Measurements from ENCODE around the gene ZNF267.
"Not testable (repeated sequence)": the region's sequence is repeated elsewhere in the genome, so short reads cannot be mapped to it uniquely, and the experiment has no call there.

ZNF267 gene

DNA sequence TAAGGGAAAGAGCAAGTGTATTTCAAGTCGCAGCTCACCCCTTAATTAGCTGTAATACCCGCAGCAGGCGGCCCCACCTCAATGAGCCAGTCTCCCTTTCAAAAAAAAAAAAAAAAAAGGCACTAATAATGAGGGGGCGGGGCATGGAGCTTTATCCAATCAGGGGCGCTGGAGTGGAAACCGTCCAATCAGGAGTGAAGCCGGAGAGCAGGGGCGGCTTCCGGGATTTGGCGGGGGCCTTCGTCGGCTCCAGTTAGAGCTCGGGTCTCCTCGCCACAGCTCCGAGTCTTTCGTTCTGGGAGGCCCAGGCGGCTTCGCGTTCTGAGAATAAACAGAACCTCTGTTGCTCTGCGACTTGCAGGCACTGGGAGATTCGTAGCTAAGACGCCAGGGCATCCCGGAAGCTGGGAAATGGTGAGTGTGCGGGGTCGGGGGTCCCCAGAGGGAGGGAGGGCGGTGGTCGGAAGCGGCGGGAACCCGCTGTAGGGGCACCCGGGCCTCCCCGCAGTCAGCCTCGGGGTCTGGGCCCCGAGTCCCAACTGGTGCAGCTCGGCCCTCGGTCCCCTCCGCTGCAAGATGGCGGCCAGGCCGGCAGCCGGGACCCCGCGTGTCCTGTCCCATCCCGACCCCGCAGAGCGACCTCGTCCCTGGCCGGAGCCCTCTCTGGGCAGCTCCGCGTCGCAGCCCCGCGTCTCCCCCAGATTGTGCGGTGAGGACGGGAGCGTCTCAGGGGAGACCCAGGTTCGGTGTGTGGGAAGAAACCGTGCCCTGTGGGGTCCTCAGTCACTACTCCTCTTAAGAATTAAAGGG, at the start of gene ZNF267:
Gene ZNF267 (plus strand): TSS at position 252 of the 810 bp plus-strand sequence. CDS start 160 bp downstream, at position 412.
- peak; percentile 93 to 94 for DNase-seq

DNA sequence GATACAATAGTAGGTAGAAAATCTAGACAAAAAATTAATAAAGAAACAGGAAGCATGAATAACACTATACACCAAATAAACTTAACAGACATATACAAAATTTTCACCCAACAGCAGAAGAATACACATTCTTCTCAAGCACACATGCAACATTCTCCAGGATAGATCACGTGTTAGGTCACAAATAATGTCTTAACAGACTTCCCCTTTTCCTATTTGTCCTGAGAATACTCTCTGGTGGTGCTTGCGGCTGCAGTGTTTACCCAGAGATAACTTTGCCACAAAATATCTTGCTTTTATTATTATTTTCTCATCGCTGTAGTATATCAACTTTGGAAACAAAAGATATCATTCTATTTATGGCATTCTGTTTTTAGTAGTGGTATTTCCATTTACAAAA, 40.6 kb upstream of the ZNF267 start:
- no peak for DNase-seq

DNA sequence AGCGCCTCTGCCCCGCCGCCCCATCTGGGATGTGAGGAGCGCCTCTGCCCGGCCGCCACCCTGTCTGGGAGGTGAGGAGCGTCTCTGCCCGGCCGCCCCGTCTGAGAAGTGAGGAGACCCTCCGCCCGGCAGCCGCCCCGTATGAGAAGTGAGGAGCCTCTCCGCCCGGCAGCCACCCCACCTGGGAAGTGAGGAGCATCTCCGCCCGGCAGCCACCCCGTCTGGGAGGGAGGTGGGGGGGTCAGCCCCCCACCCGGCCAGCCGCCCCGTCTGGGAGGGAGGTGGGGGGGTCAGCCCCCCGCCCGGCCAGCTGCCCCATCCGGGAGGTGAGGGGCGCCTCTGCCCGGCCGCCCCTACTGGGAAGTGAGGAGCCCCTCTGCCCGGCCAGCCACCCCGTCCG, 37.2 kb upstream of the ZNF267 start:
- DNase-seq, result not testable (repeated sequence)

DNA sequence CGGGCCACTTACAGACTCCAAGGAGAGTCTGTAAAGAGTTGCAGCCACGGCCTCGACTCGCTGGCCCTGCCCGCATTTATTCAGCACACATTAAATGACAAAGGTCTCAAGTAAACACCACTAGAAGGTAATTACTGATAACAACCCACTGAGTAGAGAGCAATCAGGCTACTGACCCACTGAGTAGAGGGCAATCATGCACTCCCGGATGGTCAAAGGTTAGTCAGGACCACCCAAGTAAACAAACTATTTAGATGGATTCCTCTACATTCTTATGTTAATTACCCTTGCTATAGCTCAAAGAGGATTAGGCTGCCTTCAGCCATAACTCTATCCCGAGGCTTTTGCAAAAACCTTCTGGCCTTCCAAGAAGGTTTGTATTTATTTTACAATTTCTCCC, 30.7 kb upstream of the ZNF267 start:
- no peak for DNase-seq

DNA sequence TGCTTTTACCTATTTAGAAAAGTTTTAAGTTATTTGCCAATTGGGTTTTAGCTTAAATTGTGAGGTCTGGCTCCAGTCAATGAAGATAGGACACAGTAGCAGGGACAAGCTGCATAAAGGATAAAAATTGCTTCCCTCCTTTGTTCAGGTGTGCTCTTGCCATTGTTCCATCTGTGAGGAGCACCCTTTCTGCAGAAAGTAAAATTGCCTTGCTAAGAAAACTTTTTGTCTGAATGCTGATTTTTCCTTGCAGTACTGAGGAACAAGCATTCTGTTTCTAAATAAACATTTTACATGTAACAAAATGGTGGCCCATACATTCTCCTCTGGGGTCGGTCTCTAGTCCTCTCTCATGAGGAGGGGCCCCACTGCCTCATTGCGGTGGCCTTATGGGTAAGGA, 25.0 kb upstream of the ZNF267 start:
- DNase-seq, result not testable (repeated sequence)

DNA sequence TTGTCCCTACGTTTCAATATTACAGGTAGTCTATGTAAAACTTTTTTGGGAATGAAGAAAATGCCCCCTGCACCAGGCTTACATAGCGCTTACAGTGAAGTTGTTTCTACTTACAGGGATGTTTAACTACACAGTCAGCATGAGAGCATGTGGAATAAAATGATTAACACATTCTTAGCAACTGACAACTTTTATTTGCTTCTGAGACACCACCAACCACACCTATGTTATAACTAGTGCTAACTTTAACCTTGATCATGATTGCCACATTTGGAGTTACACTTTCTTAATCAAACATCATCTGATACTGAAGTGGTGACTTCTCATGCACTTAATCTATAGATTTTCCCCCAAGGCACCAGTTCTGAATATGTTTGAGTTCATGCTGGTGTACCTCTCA, 20.3 kb upstream of the ZNF267 start:
- DNase-seq, result no peak

DNA sequence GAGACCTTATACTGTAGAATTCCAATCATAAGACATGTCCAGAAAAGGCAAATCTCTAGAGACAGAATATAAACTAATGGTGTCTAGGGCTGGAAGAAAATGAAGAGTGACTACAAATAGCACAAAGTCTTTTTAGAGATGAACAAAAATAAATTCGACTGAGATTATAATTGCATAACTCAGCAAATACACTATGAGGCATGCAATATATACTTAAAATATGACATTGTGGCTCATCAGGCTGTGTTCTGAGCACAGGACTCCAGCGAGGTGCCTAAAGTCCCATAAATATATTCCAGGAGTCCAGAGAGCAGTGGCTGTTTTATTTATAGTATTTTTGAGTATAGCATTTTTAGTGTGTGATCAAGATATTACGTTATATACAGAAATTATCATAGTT, 13.1 kb upstream of the ZNF267 start:
- no peak for DNase-seq

DNA sequence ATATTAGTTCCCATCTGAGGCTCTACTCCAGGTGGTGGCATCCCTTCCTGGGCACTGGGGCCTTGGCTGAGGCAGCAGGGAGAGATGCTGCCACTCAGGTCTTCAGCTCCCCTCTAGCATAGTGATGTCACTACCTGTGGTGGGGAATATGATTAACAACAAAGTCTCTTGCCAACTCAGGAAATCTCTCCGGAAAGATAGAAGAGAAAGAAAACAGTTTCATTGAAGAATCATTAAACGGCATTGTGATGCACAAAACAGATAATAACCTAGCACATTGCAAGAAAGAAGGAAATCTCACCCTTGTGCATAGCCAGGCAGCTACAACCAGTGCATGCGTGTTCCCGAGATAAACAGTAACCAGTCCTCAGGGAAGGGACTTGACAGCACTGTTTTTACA, 12.2 kb upstream of the ZNF267 start:
- no peak for DNase-seq

DNA sequence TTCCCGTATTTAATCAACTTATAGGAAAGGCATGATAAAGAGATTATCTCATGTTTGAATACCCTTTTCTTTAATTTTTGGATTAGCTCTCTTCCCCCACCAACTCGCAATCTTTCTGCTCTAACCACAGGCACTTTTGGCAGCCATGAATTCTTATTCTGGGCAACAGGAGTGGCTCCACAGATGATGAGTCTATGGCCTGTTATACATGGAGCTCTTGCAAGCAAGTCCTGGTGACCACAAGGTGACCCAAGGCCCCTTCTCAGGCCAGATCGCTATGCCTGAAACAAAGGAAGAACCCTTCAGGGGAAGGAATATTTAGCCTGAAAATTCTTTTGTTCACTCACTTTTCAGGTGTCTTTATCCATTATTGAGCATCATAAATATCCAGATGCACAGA, 10.8 kb upstream of the ZNF267 start:
- no peak for DNase-seq

DNA sequence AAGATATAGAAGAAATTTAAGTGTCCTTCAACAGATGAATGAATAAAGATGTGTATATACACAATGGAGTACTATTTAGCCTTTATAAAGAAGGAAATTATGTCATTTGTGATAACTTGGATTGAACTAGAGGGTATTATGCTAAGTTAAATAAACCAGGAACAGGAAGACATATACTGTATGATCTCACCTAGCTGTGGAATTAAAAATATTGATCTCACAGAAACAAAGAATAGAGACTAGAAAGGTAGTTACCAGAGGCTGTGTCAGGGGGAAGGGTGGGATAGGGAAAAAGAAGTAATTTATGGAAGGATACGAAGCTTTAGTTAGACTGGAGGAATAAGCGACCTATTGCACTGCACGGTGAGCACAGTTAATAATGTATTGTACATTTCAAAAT, 5.4 kb upstream of the ZNF267 start:
- no peak for DNase-seq

DNA sequence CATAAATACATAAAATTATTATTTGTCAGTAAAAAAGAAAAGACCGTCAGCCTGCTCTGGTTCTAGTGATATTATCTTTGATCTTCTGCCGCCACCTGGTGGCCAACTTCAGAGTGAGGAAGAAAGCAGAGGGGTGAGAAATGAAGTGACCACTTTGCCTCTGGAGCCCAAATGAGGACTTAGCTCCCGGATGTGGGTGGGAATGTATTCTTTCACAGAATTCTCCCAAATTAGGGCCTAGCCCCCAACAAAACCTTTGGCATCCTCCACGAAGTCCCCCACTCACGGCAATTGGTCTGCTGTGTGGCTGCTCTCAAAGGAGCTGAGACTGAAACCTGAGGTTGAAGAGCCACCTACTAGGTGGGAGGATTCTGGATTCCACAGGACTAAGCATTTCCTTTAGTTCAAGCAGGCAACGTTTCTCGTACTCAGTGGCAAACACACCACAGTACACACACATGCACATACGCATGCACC, 4.9 kb upstream of the ZNF267 start:
- peak; percentile 88 to 93 for DNase-seq

DNA sequence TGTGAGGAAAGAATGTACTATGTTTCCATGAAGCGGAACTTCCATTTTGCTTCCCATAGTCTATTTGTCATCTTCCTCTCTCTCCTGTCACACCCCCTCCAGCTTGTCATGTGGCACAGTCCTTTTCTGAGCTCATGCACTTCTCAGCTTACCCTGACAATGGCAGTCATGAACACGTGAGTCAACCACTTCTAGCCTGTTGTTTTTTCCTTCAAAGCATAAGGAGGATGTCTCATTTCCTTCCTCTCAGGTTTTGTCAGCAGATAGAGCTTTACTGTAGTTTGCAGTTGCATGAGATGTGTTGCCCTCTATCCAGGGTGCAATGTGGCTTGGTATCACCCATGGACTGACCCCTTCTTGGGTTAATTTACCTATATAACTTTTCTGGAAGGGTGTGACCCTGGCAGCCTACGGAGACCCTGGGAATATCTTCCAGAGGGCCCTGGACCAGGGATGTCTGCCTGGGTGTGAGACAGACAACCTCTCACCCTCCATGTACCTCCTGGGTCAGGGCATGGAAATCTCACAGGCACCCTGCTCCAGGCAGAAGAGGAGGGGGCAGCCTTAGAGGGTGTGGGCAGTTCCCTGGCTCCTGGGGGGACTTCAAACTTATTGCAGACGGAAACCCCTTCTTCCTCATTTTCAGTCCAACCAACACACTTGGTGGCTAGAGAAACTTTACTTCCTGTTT, 4.0 kb upstream of the ZNF267 start:
- peak; percentile 66 to 72 for DNase-seq

DNA sequence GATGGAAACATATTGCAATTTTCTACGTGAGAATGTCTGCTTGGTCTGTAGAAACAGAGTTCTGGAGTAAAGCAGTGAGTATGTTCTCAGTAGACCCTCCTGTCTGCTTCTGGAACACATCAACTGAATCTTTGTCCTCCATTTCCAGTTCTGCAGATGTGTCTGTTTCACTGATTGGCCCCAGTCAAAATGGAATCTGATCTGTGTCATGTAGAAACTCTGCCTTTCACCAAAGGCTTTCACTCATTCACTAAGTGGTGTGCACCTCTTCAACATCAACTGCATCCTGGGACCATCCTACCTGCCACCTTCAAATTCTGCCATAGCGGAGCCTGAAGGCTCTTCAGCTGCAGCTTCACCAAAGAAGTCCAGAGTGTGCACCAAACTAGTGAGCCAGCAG, 2.8 kb upstream of the ZNF267 start:
- DNase-seq, result peak in 1 of 2 experiments; percentile 35

DNA sequence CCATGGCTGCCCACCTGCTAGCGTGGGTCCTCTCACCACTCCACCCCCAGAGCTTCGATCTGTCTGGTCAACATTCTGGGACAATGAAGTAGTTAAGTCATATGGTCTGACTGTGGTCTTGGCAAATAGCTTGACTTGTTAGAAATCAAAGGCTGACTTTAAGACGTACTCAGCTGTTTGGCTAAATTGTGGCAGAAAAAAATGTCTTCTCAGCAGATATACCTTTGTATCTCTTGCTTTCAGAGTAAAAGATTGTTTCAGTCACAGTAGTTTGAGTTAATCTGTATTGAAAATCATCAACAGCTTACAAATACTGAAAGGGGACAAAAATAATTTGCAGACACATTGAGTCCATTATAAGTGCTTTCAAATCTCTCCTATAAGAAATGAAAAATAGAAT, 2.1 kb upstream of the ZNF267 start:
- DNase-seq, result no peak

DNA sequence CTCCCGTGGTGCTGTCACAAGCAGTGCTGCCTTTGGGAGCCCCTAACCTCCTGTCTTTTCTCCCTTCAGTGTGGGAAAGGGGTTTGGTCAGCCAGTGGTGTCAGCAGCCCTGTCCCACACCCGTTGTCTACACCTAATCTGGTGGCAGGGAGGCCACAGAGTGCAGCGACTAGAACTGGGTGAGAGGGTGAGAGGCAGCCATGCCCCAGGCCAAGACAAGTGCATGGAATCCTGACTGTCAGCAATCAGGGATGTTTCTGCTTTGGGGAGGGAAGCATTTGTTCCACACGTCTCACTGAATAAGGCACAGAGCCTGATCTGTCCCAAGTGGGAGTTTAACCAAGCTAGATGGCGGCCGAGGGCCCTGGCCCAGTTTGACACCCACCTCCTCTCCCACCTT, 1.4 kb upstream of the ZNF267 start:
- DNase-seq, result no peak

DNA sequence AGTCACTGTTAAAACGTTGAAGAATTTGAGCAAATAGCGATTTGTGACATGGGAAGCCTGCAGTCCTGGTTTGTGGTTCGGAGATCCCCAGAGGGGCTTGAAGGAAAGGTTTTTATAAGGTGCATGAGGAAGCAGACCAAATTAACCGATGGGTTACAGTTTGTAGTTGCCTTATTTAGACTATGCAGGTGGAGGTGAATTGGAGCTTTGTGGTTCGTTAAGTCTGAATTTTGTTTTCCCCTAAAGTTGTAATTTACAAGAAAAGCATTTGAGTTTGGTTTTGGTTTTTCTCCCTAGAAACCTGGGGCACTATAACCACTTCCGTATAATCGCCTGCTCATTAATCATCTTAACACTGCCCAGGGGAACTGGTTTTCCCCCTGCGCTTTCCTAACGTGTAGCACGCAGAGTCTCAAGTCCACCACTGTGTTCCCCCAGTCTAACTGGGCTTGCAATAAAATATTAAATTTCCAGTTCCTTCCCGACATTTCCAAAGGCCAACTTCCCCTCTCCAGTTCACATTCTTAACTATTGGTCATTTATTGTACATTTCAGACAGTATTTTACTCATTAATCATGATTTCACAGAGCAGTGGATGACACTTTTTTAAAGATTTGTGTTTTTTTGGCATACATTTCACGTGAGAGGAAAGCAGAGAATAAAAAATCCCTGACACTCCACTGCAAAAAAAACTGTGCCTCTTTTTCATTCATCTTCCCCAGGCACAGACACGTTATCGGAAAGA, 932 bp downstream of the ZNF267 start:
- peak in 1 of 2 experiments; percentile 51 for DNase-seq

DNA sequence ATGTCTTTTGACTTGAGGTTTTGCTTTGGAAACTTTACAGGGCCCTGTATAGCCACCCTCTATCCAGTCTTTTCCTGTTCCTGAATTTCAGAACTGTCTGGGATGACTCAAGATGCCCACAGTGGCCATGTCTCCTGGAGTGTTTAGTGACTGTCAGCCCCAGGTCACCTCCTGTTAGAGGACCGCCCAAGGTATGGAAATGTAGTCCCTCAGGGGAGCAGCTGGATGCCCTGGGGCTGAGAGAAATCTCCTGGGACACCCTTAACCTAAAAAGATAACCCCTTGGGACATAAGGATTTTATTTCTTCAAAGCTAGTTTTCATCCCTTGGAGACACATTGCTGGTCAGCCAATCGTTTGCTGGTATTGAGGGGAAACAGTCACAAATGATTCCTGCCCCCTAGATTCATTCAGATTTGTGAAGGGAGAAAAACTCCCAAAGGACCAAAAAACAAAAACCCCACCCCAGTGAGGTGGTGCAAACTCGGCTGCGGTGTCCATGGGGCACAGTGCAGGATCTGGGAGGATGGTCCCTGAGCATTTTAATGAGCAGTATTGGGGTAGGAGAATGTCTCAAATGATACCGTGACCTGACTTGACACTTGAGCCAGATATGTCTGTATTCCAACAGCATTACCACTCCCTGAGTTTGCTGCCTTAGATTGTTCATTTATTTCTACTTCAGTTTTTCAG, 1.7 kb downstream of the ZNF267 start:
- peak in 1 of 2 experiments; percentile 39 for DNase-seq

DNA sequence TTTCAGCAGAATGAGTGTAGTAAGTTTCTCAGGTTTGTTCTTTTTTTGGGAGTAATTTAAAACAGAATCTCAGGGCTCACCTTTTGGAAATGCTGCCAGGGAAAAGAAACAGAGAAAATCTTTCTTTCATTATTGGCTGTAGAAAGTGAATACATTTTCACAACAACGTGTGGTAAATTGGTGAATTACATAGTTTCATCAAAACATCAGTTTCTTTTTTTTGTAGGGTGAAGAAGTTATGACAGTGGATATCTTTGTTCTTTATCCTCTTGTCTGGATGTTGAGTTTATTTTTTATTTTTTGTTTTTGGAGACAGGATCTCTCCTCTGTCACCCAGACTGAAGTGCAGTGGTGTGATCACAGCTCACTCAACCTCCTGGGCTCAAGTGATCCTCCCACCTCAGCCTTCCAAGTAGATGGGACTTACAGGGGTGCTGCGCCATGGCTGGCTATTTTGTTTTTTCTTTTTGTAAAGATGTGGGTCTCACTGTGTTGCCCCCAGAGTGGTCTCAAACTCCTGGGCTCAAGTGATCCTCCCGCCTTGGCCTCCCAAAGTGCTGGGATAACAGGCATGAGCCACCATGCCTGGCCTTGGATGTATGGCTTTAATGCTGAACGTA, 2.4 kb downstream of the ZNF267 start:
- DNase-seq, result no peak

DNA sequence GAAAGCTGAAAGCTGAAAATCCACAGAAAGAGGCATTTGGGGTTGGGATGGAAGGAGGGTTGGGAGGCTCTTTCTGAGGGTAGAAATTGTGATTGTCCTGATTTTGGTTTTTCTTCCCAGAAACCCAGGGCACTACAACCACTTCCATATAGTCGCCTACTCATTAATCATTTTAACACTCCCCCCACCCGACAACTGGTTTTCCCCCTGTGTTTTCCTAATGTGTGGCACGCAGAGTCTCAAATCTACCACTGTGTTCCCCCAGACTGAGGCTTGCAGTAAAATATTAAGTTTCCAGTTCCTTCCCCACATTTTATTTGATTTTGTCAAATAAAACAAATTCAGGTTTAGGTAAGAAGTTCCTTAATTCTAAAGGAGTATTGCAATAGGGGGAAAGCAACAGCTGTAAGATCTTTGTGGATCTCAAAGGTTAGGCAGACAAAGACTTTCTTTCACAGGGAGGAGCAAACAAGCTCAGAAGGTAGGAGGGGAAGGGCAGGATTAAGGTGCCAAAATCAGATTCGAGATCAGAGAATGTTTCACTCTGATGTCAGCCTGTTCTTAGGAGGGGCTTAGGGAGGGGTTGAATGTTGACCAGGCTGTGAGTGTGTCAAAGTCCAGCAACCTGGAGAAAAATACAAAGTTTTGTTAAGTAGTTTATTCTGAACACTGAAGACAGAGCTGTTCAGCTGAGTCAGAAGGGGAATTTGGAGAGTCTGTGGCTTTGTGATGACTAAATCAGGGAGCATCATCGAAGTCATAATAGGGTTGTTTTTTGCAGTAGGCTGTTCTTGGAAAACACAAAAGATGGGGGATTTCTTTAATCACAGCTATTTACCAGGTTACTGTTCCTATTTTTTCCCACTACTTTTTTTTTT, 3.6 kb downstream of the ZNF267 start:
- peak; percentile 54 to 64 for DNase-seq

DNA sequence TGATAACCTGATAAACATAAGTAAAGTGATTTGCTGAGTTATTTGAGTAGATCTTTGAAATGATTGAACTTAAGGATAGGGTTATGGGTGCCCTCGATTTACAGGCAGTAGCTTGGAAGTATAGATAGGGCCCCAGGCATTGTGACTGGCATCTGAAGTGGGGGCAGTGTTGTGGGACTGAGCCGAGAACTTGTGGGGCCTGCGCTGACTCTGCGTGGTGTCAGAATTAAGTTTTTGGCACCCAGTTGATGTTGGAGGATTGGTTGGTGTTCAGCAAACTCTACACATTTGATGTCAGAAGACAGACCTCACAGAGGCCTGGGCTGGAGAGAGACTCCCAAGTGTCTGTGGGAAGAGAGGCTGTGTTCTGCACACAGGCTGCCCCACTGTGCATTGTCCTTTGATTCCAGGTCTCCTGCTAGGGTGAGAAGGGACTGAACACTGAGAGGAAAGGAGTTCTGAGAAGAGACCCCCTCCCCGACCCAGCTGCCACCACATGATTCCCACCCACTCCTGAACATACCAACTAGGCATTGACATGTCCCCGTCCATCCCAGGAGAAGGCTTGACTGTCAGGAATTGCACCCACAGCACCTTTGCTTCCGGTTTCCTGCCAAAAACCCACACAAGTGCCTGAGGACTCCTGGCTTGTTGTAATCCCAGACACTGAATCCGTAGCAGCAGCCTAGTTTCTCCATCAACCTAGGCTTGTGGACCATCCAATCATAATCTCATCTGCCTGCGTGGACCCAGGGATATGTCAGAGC, 4.5 kb downstream of the ZNF267 start:
- peak in 1 of 2 experiments; percentile 52 for DNase-seq

DNA sequence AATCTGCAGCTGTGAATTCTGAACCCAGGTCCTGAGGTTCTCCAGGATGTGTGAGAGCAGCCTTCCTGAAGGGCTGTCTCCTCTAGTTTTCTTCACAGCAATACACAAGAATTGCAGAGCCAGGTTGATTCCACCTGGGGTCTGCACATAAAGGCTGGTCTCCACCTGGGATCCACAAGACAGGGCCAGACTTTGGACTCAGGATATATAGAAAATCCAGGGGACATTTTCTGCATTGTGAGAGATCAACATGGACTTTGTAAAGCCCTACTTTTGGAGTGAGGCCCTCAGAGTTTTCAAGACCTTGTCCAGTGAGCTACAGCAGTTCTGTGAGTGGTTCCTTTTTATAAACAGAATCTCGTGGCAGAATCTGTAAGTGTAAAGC, 6.3 kb downstream of the ZNF267 start:
- no peak for DNase-seq

All from activated T-cell treated with anti-CD3 and anti-CD28 coated beads, Interleukin-2, amount 50 U/mL, for 48 hours (primary cell).